Naive B cell (primary cell): ENCODE measurements around the gene ARIH2. TPM values are rescaled to one million over a fixed set of nuclear protein-coding genes. Genes with fewer than 3 reads are reported as not detected.
"Not testable (repeated sequence)": the region's sequence is repeated elsewhere in the genome, so short reads cannot be mapped to it uniquely, and the experiment has no call there.

ENCODE experiments used
- ATAC-seq, 2 donors: fragments of 150-1000 bp; cut with Tn5 transposase; 2 replicates each; pipeline ENCODE4 v1.10.0; 2021; ENCODE audit warnings: low read depth in 2 of 2, mild to moderate bottlenecking in 2 of 2, moderate library complexity in 2 of 2
- DNase-seq: peaks from one replicate; pipeline ENCODE4 v3.0.0; 2022
- H3K27ac Mint-ChIP-seq, 6 donors: one replicate each; pipeline ENCODE4 v1.8.0; 2020 to 2022; ENCODE audit warnings: mild to moderate bottlenecking in 6 of 6, mixed read lengths in 6 of 6, moderate library complexity in 5 of 6, inconsistent platforms in 2 of 6
- H3K27me3 Mint-ChIP-seq, 3 donors: one replicate each; pipeline ENCODE4 v1.8.0; 2021 to 2022; ENCODE audit warnings: mixed read lengths in 3 of 3, mild to moderate bottlenecking in 1 of 3
- H3K36me3 Mint-ChIP-seq, 2 donors: one replicate each; pipeline ENCODE4 v1.8.0; 2020 to 2022; ENCODE audit warnings: mixed read lengths in 2 of 2, inconsistent platforms in 1 of 2, mild to moderate bottlenecking in 1 of 2
- H3K4me1 Mint-ChIP-seq, 3 donors: one replicate each; pipeline ENCODE4 v1.8.0; 2020 to 2022; ENCODE audit warnings: mixed read lengths in 3 of 3, inconsistent platforms in 1 of 3, mild to moderate bottlenecking in 1 of 3, moderate library complexity in 1 of 3
- H3K4me3 Mint-ChIP-seq, 8 donors: one replicate each; pipeline ENCODE4 v1.8.0; 2020 to 2022; ENCODE audit warnings: mild to moderate bottlenecking in 8 of 8, mixed read lengths in 8 of 8, moderate library complexity in 8 of 8, inconsistent platforms in 2 of 8
- H3K9me3 Mint-ChIP-seq, 7 donors: one replicate each; pipeline ENCODE4 v1.8.0; 2020 to 2022; ENCODE audit warnings: mixed read lengths in 7 of 7, mild to moderate bottlenecking in 5 of 7, inconsistent platforms in 2 of 7, moderate library complexity in 1 of 7
- polyA plus RNA-seq, 6 donors: library from polyadenylated mRNA; unstranded; fragments of 300-500 nt; fragmentation: Illumina TruSeq; gene quantifications; one replicate each; pipeline ENCODE4 v1.2.3, GENCODE V29; 2021; ENCODE audit warnings: low read depth in 6 of 6

Gene ARIH2
- polyA plus RNA-seq, 6 donors from 2014 or later, result 109 to 192 (median 122) TPM

GRCh38 chr3:48899273-48899672 is 19.4 kb upstream of the ARIH2 start:
- Mint-ChIP-seq H3K9me3 (peaks cover 0 to 2% (median 0%) of the 10 kb centered on the region in 7 donors), H3K27me3 (no peaks in the 10 kb centered on the region), H3K36me3 (no peaks in the 10 kb centered on the region), H3K4me3 (peak overlapping the region; percentile 35 to 97 (median 94)), H3K27ac (peak overlapping the region in 4 of 6 donors; percentile 67 to 96 (median 93)), H3K4me1 (peaks cover 28 to 58% (median 47%) of the 10 kb centered on the region in 3 donors)
- no peak for ATAC-seq
- no peak for DNase-seq

- not testable (repeated sequence) for DNase-seq, H3K36me3 Mint-ChIP-seq, H3K27me3 Mint-ChIP-seq, ATAC-seq, H3K27ac Mint-ChIP-seq, H3K9me3 Mint-ChIP-seq, H3K4me3 Mint-ChIP-seq
- peaks cover 0 to 23% (median 16%) of the 10 kb centered on the region in 3 donors for H3K4me1 Mint-ChIP-seq
These were observed 11.6 kb upstream of the ARIH2 start for GRCh38 chr3:48907026-48907425.

GRCh38 chr3:48915296-48915695 is 3.3 kb upstream of the ARIH2 start:
- H3K4me1 Mint-ChIP-seq, result peaks cover 12 to 23% (median 15%) of the 10 kb centered on the region in 3 donors
- peaks cover 0 to 8% of the 10 kb centered on the region in 2 donors for H3K36me3 Mint-ChIP-seq
- ATAC-seq (no peak), DNase-seq (no peak)
- no peaks in the 10 kb centered on the region for H3K27me3 Mint-ChIP-seq
- peak overlapping the region in 2 of 6 donors; percentile 42 to 63 for H3K27ac Mint-ChIP-seq
- H3K9me3 Mint-ChIP-seq, result no peaks in the 10 kb centered on the region
- peak overlapping the region in 5 of 8 donors; percentile 2 to 69 (median 39) for H3K4me3 Mint-ChIP-seq

- H3K36me3 Mint-ChIP-seq, result peaks cover 0 to 8% of the 10 kb centered on the region in 2 donors
- H3K27ac Mint-ChIP-seq, result peak overlapping the region; percentile 98 to 99 (median 99)
- H3K27me3 Mint-ChIP-seq, result no peaks in the 10 kb centered on the region
- ATAC-seq (peak; percentile 27 to 31), DNase-seq (peak; percentile 55)
- no peaks in the 10 kb centered on the region for H3K9me3 Mint-ChIP-seq
- peaks cover 15 to 32% (median 15%) of the 10 kb centered on the region in 3 donors for H3K4me1 Mint-ChIP-seq
- H3K4me3 Mint-ChIP-seq, result peak overlapping the region; percentile 92 to 98 (median 96)
These were observed 835 bp downstream of the ARIH2 start for GRCh38 chr3:48919215-48920138.

GRCh38 chr3:48926425-48927392 is 8.1 kb downstream of the ARIH2 start:
- DNase-seq (no peak), ATAC-seq (no peak)
- H3K36me3 Mint-ChIP-seq, result peaks cover 19 to 28% of the 10 kb centered on the region in 2 donors
- H3K27me3 Mint-ChIP-seq, result no peaks in the 10 kb centered on the region
- H3K4me1 Mint-ChIP-seq, result peaks cover 31 to 52% (median 37%) of the 10 kb centered on the region in 3 donors
- H3K4me3 Mint-ChIP-seq, result no peak overlapping the region
- H3K27ac Mint-ChIP-seq, result peak overlapping the region; percentile 13 to 59 (median 36)
- no peaks in the 10 kb centered on the region for H3K9me3 Mint-ChIP-seq

GRCh38 chr3:48927928-48928327 is 9.3 kb downstream of the ARIH2 start:
- H3K4me1 Mint-ChIP-seq, result peaks cover 39 to 58% (median 49%) of the 10 kb centered on the region in 3 donors
- DNase-seq (no peak), ATAC-seq (no peak)
- no peak overlapping the region for H3K27ac Mint-ChIP-seq
- no peaks in the 10 kb centered on the region for H3K9me3 Mint-ChIP-seq
- peaks cover 27 to 32% of the 10 kb centered on the region in 2 donors for H3K36me3 Mint-ChIP-seq
- no peak overlapping the region for H3K4me3 Mint-ChIP-seq
- H3K27me3 Mint-ChIP-seq, result no peaks in the 10 kb centered on the region

GRCh38 chr3:48928679-48929078 is 10.0 kb downstream of the ARIH2 start:
- no peak for DNase-seq
- Mint-ChIP-seq H3K36me3 (peaks cover 29 to 34% of the 10 kb centered on the region in 2 donors), H3K27me3 (no peaks in the 10 kb centered on the region), H3K4me3 (no peak overlapping the region), H3K4me1 (peaks cover 40 to 61% (median 50%) of the 10 kb centered on the region in 3 donors), H3K27ac (peak overlapping the region in 2 of 6 donors; percentile 13 to 32), H3K9me3 (no peaks in the 10 kb centered on the region)
- ATAC-seq, result no peak

- peak overlapping the region in 3 of 6 donors; percentile 13 to 33 (median 14) for H3K27ac Mint-ChIP-seq
- DNase-seq (no peak), ATAC-seq (no peak)
- H3K36me3 Mint-ChIP-seq, result peaks cover 35 to 42% of the 10 kb centered on the region in 2 donors
- peak overlapping the region in 1 of 8 donors; percentile 14 for H3K4me3 Mint-ChIP-seq
- no peaks in the 10 kb centered on the region for H3K9me3 Mint-ChIP-seq
- peaks cover 44 to 61% (median 50%) of the 10 kb centered on the region in 3 donors for H3K4me1 Mint-ChIP-seq
- H3K27me3 Mint-ChIP-seq, result no peaks in the 10 kb centered on the region
These were observed 10.9 kb downstream of the ARIH2 start for GRCh38 chr3:48929358-48930035.

GRCh38 chr3:48930590-48930989 is 11.9 kb downstream of the ARIH2 start:
- Mint-ChIP-seq H3K4me1 (peaks cover 44 to 59% (median 50%) of the 10 kb centered on the region in 3 donors), H3K9me3 (no peaks in the 10 kb centered on the region), H3K27me3 (no peaks in the 10 kb centered on the region), H3K36me3 (peaks cover 35 to 49% of the 10 kb centered on the region in 2 donors), H3K4me3 (no peak overlapping the region), H3K27ac (no peak overlapping the region)
- DNase-seq (no peak), ATAC-seq (no peak)

GRCh38 chr3:48931944-48932580 is 13.4 kb downstream of the ARIH2 start:
- Mint-ChIP-seq H3K27ac (peak overlapping the region in 3 of 6 donors; percentile 5 to 11 (median 10)), H3K36me3 (peaks cover 31 to 44% of the 10 kb centered on the region in 2 donors), H3K9me3 (no peaks in the 10 kb centered on the region), H3K4me1 (peaks cover 34 to 47% (median 43%) of the 10 kb centered on the region in 3 donors), H3K4me3 (no peak overlapping the region), H3K27me3 (no peaks in the 10 kb centered on the region)
- DNase-seq (no peak), ATAC-seq (no peak)

- H3K27me3 Mint-ChIP-seq, result no peaks in the 10 kb centered on the region
- peak overlapping the region in 1 of 6 donors; percentile 4 for H3K27ac Mint-ChIP-seq
- no peaks in the 10 kb centered on the region for H3K9me3 Mint-ChIP-seq
- H3K36me3 Mint-ChIP-seq, result peaks cover 18 to 31% of the 10 kb centered on the region in 2 donors
- DNase-seq (no peak), ATAC-seq (no peak)
- peaks cover 26 to 31% (median 27%) of the 10 kb centered on the region in 3 donors for H3K4me1 Mint-ChIP-seq
- no peak overlapping the region for H3K4me3 Mint-ChIP-seq
These were observed 15.8 kb downstream of the ARIH2 start for GRCh38 chr3:48934333-48934991.

- ATAC-seq, result no peak
- no peak overlapping the region for H3K4me3 Mint-ChIP-seq
- DNase-seq, result no peak
- peaks cover 15 to 25% of the 10 kb centered on the region in 2 donors for H3K36me3 Mint-ChIP-seq
- peak overlapping the region in 1 of 6 donors; percentile 44 for H3K27ac Mint-ChIP-seq
- H3K4me1 Mint-ChIP-seq, result peaks cover 20 to 25% (median 22%) of the 10 kb centered on the region in 3 donors
- no peaks in the 10 kb centered on the region for H3K9me3 Mint-ChIP-seq
- no peaks in the 10 kb centered on the region for H3K27me3 Mint-ChIP-seq
These were observed 16.9 kb downstream of the ARIH2 start for GRCh38 chr3:48935530-48935929.
